ENCODE measurements around the gene PNPLA7. TPM values are rescaled to one million over a fixed set of nuclear protein-coding genes. Genes with fewer than 3 reads are reported as not detected.
"Not testable (repeated sequence)": the region's sequence is repeated elsewhere in the genome, so short reads cannot be mapped to it uniquely, and the experiment has no call there.

PNPLA7 gene
- polyA plus RNA-seq, 6 donors from 2014 or later: 3.0 to 6.5 (median 5.8) TPM

DNA sequence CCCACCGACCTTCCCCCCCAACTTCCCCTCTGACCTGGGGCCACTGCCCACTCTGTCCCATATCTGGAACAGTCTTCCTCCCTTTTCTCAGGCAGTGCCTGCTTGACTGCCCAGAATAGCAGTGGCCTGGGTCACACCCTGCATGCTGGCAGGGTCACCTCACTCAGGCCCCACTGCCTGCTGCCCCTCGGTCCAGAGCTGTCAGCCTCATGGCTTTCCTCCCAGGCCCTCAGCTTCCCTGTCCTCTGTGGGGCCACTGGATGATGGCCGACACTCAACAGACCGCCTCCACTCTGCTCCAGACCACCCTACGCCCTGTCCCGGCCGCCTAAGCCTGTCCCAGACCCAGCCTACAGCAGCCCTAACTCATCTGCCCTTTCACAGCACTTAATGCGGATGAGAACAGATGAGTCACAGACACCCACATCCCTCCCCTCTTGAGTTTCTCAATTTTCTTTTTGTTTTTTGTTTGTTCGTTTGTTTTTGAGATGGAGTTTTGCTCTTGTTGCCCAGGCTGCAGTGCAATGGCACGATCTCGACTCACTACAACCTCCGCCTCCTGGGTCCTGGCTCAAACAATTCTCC, 5.9 kb downstream of the PNPLA7 start:
- no peaks in the 10 kb centered on the region for H3K36me3 Mint-ChIP-seq
- H3K9me3 Mint-ChIP-seq: no peaks in the 10 kb centered on the region
- no peaks in the 10 kb centered on the region for H3K27me3 Mint-ChIP-seq
- ATAC-seq (ENCODE audit: low read depth in 2 of 2) (no peak), DNase-seq (no peak)
- H3K27ac Mint-ChIP-seq: peak overlapping the region in 1 of 6 donors; percentile 88
- peaks cover 23 to 39% (median 25%) of the 10 kb centered on the region in 3 donors for H3K4me1 Mint-ChIP-seq
- peak overlapping the region in 1 of 8 donors; percentile 32 for H3K4me3 Mint-ChIP-seq

DNA sequence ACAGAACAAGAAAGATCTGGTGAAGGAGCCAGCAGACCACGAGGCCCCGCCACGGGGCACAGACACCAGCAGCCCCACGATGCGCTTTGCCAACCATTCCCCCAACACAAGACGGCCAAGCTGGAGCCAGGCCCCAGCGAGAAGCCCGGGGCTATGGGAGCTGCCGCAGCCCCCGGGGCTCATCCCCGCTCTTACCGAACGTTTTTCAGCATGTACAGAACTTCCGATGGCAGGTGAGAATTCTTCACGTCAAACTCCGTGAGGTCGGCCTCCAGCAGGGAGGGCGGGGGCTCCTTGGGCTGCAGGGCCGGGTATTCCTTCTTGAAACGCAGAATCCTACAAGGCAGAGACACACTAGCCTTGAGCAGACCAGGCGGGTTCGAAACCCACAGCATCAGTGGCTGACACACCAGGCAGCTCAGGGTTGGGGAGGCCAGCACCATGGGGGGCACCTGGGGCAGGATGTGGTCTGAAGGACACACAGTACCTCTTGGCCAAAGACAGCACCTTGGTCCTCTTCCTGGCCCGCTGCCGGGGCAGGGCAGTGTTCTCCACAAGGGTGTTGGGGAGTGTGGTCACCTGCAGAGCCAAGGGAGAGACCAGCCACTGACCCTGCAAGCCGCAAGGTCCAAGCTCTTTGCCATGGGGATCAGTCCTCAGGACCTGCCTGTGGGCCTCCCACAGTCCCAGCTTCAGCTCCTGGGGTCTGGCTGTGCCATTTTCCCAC, 6.8 kb downstream of the PNPLA7 start:
- no peaks in the 10 kb centered on the region for H3K9me3 Mint-ChIP-seq
- peaks cover 18 to 31% (median 21%) of the 10 kb centered on the region in 3 donors for H3K4me1 Mint-ChIP-seq
- ATAC-seq (ENCODE audit: low read depth in 2 of 2): no peak
- H3K27ac Mint-ChIP-seq: no peak overlapping the region
- no peaks in the 10 kb centered on the region for H3K27me3 Mint-ChIP-seq
- no peaks in the 10 kb centered on the region for H3K36me3 Mint-ChIP-seq
- H3K4me3 Mint-ChIP-seq: peak overlapping the region in 1 of 8 donors; percentile 29
- no peak for DNase-seq

DNA sequence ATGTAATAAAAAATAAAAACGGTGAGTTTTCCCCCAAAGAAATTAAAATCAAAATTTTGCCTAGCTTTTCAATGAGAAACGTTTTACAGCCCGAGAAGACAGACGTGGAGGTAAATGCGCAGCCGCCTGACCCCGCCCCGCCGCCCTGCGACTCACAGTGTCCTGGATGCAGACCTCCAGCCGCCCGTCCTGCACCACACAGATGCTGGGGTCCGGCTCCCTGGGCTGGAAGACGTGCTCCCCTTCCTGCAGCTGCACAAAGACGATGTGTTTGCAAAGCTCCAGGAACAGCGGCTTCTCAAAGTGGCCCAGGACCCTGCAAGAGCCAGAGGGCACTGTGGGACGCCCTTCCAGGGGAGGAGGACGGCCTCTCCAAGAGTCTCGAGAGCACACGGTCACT, 7.7 kb downstream of the PNPLA7 start:
- Mint-ChIP-seq H3K9me3 (peaks cover 0 to 2% (median 0%) of the 10 kb centered on the region in 7 donors), H3K27ac (no peak overlapping the region)

DNA sequence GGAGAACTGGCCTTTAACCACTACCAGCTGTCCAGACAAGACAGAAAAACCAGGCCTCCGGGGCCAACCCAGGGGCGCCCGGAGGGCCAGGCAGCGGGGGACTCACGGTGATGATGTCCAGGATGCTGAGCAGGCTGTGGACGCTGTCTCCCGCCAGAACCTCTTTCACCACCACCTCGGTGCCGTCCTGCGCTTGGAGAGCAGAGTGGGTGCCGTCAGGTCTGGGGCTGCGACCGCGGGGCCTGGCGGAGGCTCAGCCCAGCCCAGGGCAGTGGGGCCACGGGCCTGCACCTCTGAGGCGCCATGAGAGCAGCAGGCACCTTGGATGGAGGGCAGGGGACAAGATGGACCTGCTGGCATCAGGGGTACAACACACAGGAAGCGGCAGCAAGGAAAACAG, 9.7 kb downstream of the PNPLA7 start:
- peaks cover 18 to 26% (median 23%) of the 10 kb centered on the region in 3 donors for H3K4me1 Mint-ChIP-seq
- no peak overlapping the region for H3K4me3 Mint-ChIP-seq
- ATAC-seq (ENCODE audit: low read depth in 2 of 2) (no peak), DNase-seq (no peak)
- H3K9me3 Mint-ChIP-seq: peaks cover 5 to 19% (median 11%) of the 10 kb centered on the region in 7 donors
- no peak overlapping the region for H3K27ac Mint-ChIP-seq
- H3K36me3 Mint-ChIP-seq: no peaks in the 10 kb centered on the region
- H3K27me3 Mint-ChIP-seq: no peaks in the 10 kb centered on the region

More for the DNA sequence above, 7.7 kb downstream of the PNPLA7 start:
- peaks cover 18 to 28% (median 18%) of the 10 kb centered on the region in 3 donors for H3K4me1 Mint-ChIP-seq
- DNase-seq (no peak), ATAC-seq (ENCODE audit: low read depth in 2 of 2) (no peak)
- H3K4me3 Mint-ChIP-seq: no peak overlapping the region
- no peaks in the 10 kb centered on the region for H3K27me3 Mint-ChIP-seq
- no peaks in the 10 kb centered on the region for H3K36me3 Mint-ChIP-seq

DNA sequence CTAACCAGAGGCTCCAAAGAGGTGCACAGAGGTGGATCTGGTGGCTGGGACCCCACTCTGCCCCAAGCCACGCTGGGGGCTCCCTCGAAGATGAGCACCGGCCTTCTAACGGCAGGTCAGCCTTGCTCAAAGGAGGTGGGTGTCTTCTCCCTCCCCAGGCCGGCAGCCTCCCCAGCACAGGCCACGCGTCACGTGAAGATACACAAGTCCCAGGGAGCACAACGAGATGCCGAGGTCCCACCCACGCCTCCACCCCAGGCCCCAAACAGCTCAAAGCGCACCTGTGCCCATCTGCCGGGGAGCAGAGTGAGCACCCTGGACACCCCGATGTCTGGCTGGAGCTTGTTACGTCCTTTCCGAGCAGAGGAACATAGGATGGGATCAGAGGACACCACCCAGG, 12.1 kb downstream of the PNPLA7 start:
- ATAC-seq (ENCODE audit: low read depth in 2 of 2) (no peak), DNase-seq (no peak)
- H3K4me1 Mint-ChIP-seq: peaks cover 30 to 33% (median 31%) of the 10 kb centered on the region in 3 donors
- H3K27me3 Mint-ChIP-seq: no peaks in the 10 kb centered on the region
- H3K27ac Mint-ChIP-seq: no peak overlapping the region
- H3K9me3 Mint-ChIP-seq: peaks cover 5 to 28% (median 11%) of the 10 kb centered on the region in 7 donors
- peak overlapping the region in 2 of 8 donors; percentile 3 to 25 for H3K4me3 Mint-ChIP-seq
- peaks cover 0 to 10% of the 10 kb centered on the region in 2 donors for H3K36me3 Mint-ChIP-seq

DNA sequence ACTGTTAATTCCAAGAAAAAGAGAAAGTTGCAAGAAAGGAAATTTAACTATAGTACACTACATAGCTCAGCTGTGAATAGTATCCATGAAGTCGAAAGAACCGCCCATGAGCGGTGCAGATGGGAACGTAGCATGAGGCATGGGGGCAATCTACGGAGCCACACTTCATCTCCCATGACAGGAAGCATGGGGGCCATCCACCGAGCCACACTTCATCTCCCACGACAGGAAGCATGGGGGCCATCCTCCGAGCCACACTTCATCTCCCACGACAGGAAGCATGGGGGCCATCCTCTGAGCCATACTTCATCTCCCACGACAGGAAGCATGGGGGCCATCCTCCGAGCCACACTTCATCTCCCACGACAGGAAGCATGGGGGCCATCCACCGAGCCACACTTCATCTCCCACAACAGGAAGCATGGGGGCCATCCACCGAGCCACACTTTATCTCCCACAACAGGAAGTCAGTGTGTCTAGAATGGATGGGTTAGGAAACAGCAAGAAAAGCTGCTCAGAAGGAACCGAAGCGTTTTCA, 13.5 kb downstream of the PNPLA7 start:
- DNase-seq (peak; percentile 53), ATAC-seq (ENCODE audit: low read depth in 2 of 2) (peak; percentile 73 to 75)
- peak overlapping the region in 7 of 8 donors; percentile 10 to 65 (median 49) for H3K4me3 Mint-ChIP-seq
- H3K9me3 Mint-ChIP-seq: peaks cover 5 to 28% (median 11%) of the 10 kb centered on the region in 7 donors
- H3K36me3 Mint-ChIP-seq: peaks cover 0 to 10% of the 10 kb centered on the region in 2 donors
- peaks cover 30 to 39% (median 31%) of the 10 kb centered on the region in 3 donors for H3K4me1 Mint-ChIP-seq
- H3K27me3 Mint-ChIP-seq: not testable (repeated sequence)
- peak overlapping the region; percentile 19 to 89 (median 75) for H3K27ac Mint-ChIP-seq

DNA sequence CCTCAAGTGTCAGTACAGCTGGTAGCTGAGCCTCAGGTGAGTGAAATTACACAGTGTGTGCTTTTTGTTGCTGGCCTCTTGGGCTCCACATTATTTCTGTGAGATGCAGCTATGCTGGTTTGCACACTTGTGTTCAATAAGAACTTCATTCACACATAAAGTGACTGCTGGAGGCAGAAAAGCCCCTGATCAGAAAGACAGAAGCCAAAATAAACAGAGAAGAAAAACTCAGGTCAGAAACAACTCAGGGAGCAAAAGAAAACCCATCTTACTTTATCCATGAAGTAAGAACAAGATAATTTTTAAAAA, 15.1 kb downstream of the PNPLA7 start:
- Mint-ChIP-seq H3K27ac (peak overlapping the region in 3 of 6 donors; percentile 44 to 83 (median 78)), H3K4me1 (peaks cover 41 to 51% (median 41%) of the 10 kb centered on the region in 3 donors), H3K4me3 (peak overlapping the region in 4 of 8 donors; percentile 10 to 73 (median 38)), H3K9me3 (peaks cover 5 to 28% (median 11%) of the 10 kb centered on the region in 7 donors), H3K27me3 (no peaks in the 10 kb centered on the region), H3K36me3 (peaks cover 10% of the 10 kb centered on the region in 2 donors)
- ATAC-seq (ENCODE audit: low read depth in 2 of 2) (no peak), DNase-seq (no peak)

DNA sequence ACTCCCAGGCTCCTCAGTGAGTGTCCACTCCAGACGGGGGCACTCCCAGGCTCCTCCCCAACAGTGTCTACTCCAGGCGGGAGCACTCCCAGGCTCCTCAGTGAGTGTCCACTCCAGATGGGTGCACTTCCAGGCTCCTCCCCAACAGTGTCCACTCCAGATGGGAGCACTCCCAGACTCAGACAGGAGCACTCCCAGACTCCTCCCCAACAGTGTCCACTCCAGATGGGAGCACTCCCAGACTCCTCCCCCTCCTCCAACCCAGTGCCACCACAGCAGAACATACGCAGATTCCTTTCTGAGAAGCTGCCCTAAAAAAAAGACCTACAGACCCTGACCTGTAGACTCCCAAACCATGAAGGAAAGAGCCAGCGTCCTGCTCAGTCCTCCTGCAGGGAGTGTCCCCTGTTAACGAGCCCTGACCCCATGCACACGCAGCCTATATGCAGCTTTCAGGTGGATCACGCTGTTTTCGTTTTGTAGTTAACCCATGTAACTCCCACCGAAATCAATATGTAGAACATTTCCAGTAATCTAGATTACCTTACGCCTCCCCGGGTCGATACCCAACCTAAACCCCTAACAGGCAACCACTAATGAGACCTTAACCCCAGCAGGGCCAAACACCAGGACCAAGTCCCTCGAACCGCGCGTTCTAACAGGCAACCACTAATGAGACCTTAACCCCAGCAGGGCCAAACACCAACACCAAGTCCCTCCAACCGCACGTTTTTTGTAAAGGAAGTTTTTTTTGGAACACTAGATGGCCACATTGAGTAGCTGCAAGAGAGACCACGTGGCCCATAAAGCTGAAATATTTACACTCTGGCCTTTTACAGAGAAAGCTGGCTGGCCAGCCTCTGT, 15.7 kb downstream of the PNPLA7 start:
- peaks cover 5 to 28% (median 11%) of the 10 kb centered on the region in 7 donors for H3K9me3 Mint-ChIP-seq
- DNase-seq (peak; percentile 28), ATAC-seq (ENCODE audit: low read depth in 2 of 2) (peak; percentile 33 to 57)
- H3K27me3 Mint-ChIP-seq: no peaks in the 10 kb centered on the region
- peak overlapping the region; percentile 44 to 86 (median 76) for H3K27ac Mint-ChIP-seq
- H3K36me3 Mint-ChIP-seq: peaks cover 10% of the 10 kb centered on the region in 2 donors
- peak overlapping the region in 5 of 8 donors; percentile 10 to 73 (median 37) for H3K4me3 Mint-ChIP-seq
- peaks cover 41 to 51% (median 41%) of the 10 kb centered on the region in 3 donors for H3K4me1 Mint-ChIP-seq

DNA sequence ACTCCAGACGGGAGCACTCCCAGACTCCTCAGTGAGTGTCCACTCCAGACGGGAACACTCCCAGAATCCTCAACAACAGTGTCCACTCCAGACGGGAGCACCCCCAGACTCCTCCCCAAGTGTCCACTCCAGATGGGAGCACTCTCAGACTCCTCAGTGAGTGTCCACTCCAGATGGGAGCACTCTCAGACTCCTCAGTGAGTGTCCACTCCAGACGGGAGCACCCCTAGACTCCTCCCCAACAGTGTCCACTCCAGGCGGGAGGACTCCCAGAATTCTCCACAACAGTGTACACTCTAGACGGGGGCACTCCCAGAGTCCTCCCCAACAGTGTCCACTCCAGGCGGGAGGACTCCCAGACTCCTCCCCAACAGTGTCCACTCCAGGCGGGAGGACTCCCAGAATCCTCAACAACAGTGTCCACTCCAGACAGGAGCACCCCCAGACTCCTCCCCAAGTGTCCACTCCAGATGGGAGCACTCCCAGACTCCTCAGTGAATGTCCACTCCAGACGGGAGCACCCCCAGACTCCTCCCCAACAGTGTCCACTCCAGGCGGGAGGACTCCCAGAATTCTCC, 17.2 kb downstream of the PNPLA7 start:
- DNase-seq; ATAC-seq (ENCODE audit: low read depth in 2 of 2); H3K27me3 Mint-ChIP-seq; H3K27ac Mint-ChIP-seq; H3K4me3 Mint-ChIP-seq: not testable (repeated sequence)
- peaks cover 5 to 28% (median 11%) of the 10 kb centered on the region in 7 donors for H3K9me3 Mint-ChIP-seq
- H3K4me1 Mint-ChIP-seq: peaks cover 41 to 50% (median 41%) of the 10 kb centered on the region in 3 donors
- peaks cover 10% of the 10 kb centered on the region in 2 donors for H3K36me3 Mint-ChIP-seq

DNA sequence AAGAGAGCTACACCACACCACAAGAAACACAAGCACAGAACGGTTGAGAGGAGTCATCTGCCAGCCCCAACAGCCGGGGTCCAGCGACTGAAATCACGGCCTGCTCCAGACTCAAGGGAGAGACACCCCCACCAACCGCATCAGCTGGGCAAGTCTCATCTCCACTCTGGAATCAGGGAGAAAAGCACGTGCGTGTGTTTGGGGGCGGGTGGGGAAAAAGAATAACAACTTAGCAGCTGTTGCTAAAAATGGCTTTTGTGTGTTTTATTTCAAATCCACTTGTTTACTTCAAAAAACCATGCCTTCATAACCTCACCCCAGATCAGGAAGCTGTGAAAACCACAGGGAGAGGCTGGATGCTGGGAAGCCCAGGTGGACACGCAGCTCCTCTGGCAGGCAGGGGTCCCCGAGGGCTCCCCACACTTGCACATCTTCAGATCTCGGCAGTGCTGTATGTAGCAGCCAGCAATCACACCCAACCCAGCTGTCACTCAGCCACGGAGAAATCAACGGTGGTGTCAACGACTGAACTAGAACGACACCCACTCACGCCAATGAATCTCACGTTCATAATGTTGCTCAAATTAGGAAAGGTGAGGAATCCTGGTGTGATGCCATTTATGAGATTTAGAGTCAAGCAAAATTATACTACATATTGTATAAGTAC, 19.0 kb downstream of the PNPLA7 start:
- ATAC-seq (ENCODE audit: low read depth in 2 of 2) (no peak), DNase-seq (no peak)
- peaks cover 10% of the 10 kb centered on the region in 2 donors for H3K36me3 Mint-ChIP-seq
- peak overlapping the region in 2 of 6 donors; percentile 9 to 58 for H3K27ac Mint-ChIP-seq
- H3K9me3 Mint-ChIP-seq: peaks cover 1 to 15% (median 3%) of the 10 kb centered on the region in 7 donors
- peaks cover 27 to 32% (median 28%) of the 10 kb centered on the region in 3 donors for H3K4me1 Mint-ChIP-seq
- no peaks in the 10 kb centered on the region for H3K27me3 Mint-ChIP-seq
- peak overlapping the region in 2 of 8 donors; percentile 29 to 61 for H3K4me3 Mint-ChIP-seq

DNA sequence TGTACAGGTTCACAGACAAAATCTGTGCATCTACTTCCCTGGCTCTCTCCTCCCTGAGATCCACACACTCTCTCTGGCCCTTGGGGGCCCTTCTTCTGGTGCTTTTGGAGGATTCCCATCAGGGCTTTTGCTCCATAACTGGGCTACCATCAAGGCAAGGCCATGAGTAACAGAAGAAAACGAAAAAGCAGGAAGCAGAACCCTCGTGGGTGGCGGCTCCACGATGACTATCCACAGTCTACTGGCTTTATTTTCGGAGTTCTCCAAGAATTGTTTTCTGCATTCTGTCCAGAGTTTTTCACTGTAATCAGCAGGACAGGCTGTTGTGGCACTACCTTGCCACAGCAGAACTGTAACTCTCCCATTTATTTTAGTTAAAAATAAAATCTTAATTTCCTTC, 19.9 kb downstream of the PNPLA7 start:
- no peak for DNase-seq
- Mint-ChIP-seq H3K4me1 (peaks cover 23 to 29% (median 26%) of the 10 kb centered on the region in 3 donors), H3K36me3 (peaks cover 10% of the 10 kb centered on the region in 2 donors), H3K27me3 (no peaks in the 10 kb centered on the region), H3K9me3 (peaks cover 0 to 8% (median 0%) of the 10 kb centered on the region in 7 donors), H3K27ac (peak overlapping the region in 1 of 6 donors; percentile 92), H3K4me3 (no peak overlapping the region)
- no peak for ATAC-seq (ENCODE audit: low read depth in 2 of 2)

DNA sequence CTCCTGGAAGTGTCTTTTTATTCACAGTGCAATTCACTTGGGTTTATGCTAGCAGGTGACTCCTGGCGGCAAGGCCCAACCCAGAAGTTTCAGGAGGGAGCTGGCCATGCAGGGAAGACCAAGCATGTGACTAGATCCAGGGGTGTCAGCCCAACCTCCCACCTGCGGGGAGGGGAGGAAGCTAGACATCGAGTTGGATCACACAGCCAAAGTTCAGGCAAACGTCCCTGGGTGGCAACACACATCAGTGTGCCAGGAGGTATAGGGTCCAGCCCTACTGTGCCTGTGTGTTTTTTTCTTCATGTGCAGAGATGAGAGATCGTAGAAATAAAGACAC, 25.3 kb downstream of the PNPLA7 start:
- no peaks in the 10 kb centered on the region for H3K27me3 Mint-ChIP-seq
- H3K27ac Mint-ChIP-seq: peak overlapping the region in 2 of 6 donors; percentile 59 to 91
- ATAC-seq (ENCODE audit: low read depth in 2 of 2) (no peak), DNase-seq (no peak)
- no peaks in the 10 kb centered on the region for H3K9me3 Mint-ChIP-seq
- H3K36me3 Mint-ChIP-seq: no peaks in the 10 kb centered on the region
- peak overlapping the region in 1 of 8 donors; percentile 2 for H3K4me3 Mint-ChIP-seq
- H3K4me1 Mint-ChIP-seq: peaks cover 0 to 5% (median 4%) of the 10 kb centered on the region in 3 donors

All from naive B cell (primary cell).